Activated CD8-positive, alpha-beta memory T cell treated with anti-CD3 and anti-CD28 coated beads, Interleukin-2, amount 50 U/mL, for 24 hours (primary cell): ENCODE measurements around the gene HOXD4.

Experiments used
- DNase-seq: peaks from one replicate; pipeline ENCODE4 v3.0.0-alpha.2; 2020; ENCODE audit errors: extremely low read depth

The HOXD4 gene

GRCh38 chr2:176126929-176127773 is 24.2 kb upstream of the HOXD4 start:
- DNase-seq, result no peak

GRCh38 chr2:176127774-176128072 is 23.6 kb upstream of the HOXD4 start:
- no peak for DNase-seq

GRCh38 chr2:176128172-176128981 is 23.0 kb upstream of the HOXD4 start:
- no peak for DNase-seq

GRCh38 chr2:176128982-176129796 is 22.2 kb upstream of the HOXD4 start, which contains the start of gene HOXD8:
Gene HOXD8, plus strand, starts transcription at chr2:176129705. Its CDS starts 662 bp downstream, at chr2:176130367.
- DNase-seq, result no peak

- no peak for DNase-seq
These were observed 21.6 kb upstream of the HOXD4 start for GRCh38 chr2:176129813-176130146.

GRCh38 chr2:176130147-176130956 is 21.0 kb upstream of the HOXD4 start:
- no peak for DNase-seq

- DNase-seq, result no peak
These were observed 20.1 kb upstream of the HOXD4 start for GRCh38 chr2:176130957-176131847.

GRCh38 chr2:176131848-176132158 is 19.5 kb upstream of the HOXD4 start:
- no peak for DNase-seq

GRCh38 chr2:176132205-176133171 is 18.9 kb upstream of the HOXD4 start:
- no peak for DNase-seq

GRCh38 chr2:176133389-176133788 is 18.0 kb upstream of the HOXD4 start:
- DNase-seq, result no peak

GRCh38 chr2:176134035-176134434 is 17.3 kb upstream of the HOXD4 start:
- DNase-seq, result no peak

GRCh38 chr2:176135035-176135440 is 16.3 kb upstream of the HOXD4 start:
- DNase-seq, result no peak

GRCh38 chr2:176136374-176137251 is 14.7 kb upstream of the HOXD4 start:
- no peak for DNase-seq

- no peak for DNase-seq
These were observed 14.1 kb upstream of the HOXD4 start for GRCh38 chr2:176137252-176137580.

- DNase-seq, result no peak
These were observed 13.4 kb upstream of the HOXD4 start for GRCh38 chr2:176137906-176138305.

GRCh38 chr2:176138526-176138922 is 12.8 kb upstream of the HOXD4 start:
- no peak for DNase-seq

- DNase-seq, result no peak
These were observed 12.3 kb upstream of the HOXD4 start for GRCh38 chr2:176138923-176139660.
